Keratinocyte (primary cell): ENCODE data around the gene BTBD10. TPM values are rescaled to one million over a fixed set of nuclear protein-coding genes. Genes with fewer than 3 reads are reported as not detected.

ENCODE experiments used
- DNase-seq: peaks from one replicate; pipeline ENCODE4 v3.0.0-alpha.2; 2011; ENCODE audit warnings: low read depth, missing footprints, low spot score
- FAIRE-seq: peaks from 2 replicates; lab custom pipeline; 2011; peaks lifted over from hg19 to GRCh38; lab: Jason Lieb, UNC
- H2AFZ ChIP-seq: 2 replicates; pipeline ENCODE4 v1.6.0; 2012; ENCODE audit warnings: low read length, control low read depth, inconsistent platforms; ENCODE audit not compliant: control insufficient read depth
- H3K27ac ChIP-seq: 2 replicates; pipeline ENCODE4 v1.5.1; 2011; ENCODE audit warnings: low read length; ENCODE audit not compliant: control insufficient read depth, insufficient read depth
- H3K27me3 ChIP-seq: 3 replicates; pipeline ENCODE4 v1.6.0; 2011; ENCODE audit warnings: low read length; ENCODE audit not compliant: control insufficient read depth, insufficient read depth; ENCODE audit errors: extremely low read depth
- H3K36me3 ChIP-seq, 2 experiments: 2 replicates in 1 of 2; 3 replicates in 1 of 2; pipeline ENCODE4 v1.5.1; 2011; ENCODE audit warnings: low read length in 2 of 2, mild to moderate bottlenecking in 1 of 2; ENCODE audit not compliant: control insufficient read depth in 2 of 2, insufficient read depth in 2 of 2; ENCODE audit errors: extremely low read depth in 1 of 2
- H3K4me1 ChIP-seq: 3 replicates; pipeline ENCODE4 v1.5.1; 2011; ENCODE audit warnings: low read length; ENCODE audit not compliant: control insufficient read depth, insufficient read depth; ENCODE audit errors: extremely low read depth
- H3K4me2 ChIP-seq: 3 replicates; pipeline ENCODE4 v1.6.0; 2011; ENCODE audit warnings: low read depth, low read length; ENCODE audit not compliant: control insufficient read depth, insufficient read depth; ENCODE audit errors: extremely low read depth
- H3K4me3 ChIP-seq, 3 experiments: fragments of 200-600 bp in 1 of 3; sonication (generic) in 1 of 3; 2 replicates in 2 of 3; 3 replicates in 1 of 3; pipeline ENCODE4 v1.5.1; 2011 to 2016; ENCODE audit warnings: low read length in 3 of 3, mild to moderate bottlenecking in 3 of 3, control low read depth in 2 of 3, inconsistent platforms in 1 of 3, low read depth in 1 of 3, mixed read lengths in 1 of 3, mixed run types in 1 of 3, moderate library complexity in 1 of 3; ENCODE audit not compliant: control insufficient read depth in 2 of 3, insufficient read depth in 2 of 3; ENCODE audit errors: extremely low read depth in 1 of 3
- H3K79me2 ChIP-seq: 2 replicates; pipeline ENCODE4 v1.6.0; 2012; ENCODE audit warnings: low read length; ENCODE audit not compliant: control insufficient read depth, insufficient read depth
- H3K9ac ChIP-seq: 3 replicates; pipeline ENCODE4 v1.6.0; 2011; ENCODE audit warnings: low read length; ENCODE audit not compliant: control insufficient read depth, insufficient read depth; ENCODE audit errors: extremely low read depth
- H3K9me1 ChIP-seq: 3 replicates; pipeline ENCODE4 v1.6.0; 2011; ENCODE audit warnings: low read length; ENCODE audit not compliant: control insufficient read depth, insufficient read depth; ENCODE audit errors: extremely low read depth
- H3K9me3 ChIP-seq: 2 replicates; pipeline ENCODE4 v1.5.1; 2012; ENCODE audit warnings: low read depth, low read length; ENCODE audit not compliant: control insufficient read depth
- H4K20me1 ChIP-seq: 3 replicates; pipeline ENCODE4 v1.6.0; 2011; ENCODE audit warnings: low read length; ENCODE audit not compliant: control insufficient read depth, insufficient read depth; ENCODE audit errors: extremely low read depth
- EZH2 ChIP-seq: IDR thresholded peaks from one replicate; pipeline ENCODE4 v1.6.1; 2012; ENCODE audit warnings: inconsistent platforms, mild to moderate bottlenecking, low read length, moderate library complexity
- dilution Hi-C: fragments of 300-500 bp; cut with MboI; formaldehyde crosslinking; loops from one replicate; pipeline ENCODE4 v1.7.0; 2020; ENCODE audit warnings: low sequenced_read_pairs; ENCODE audit not compliant: extremely low pct_ligation_motif_present
- polyA plus RNA-seq, 5 experiments: library from polyadenylated mRNA; depleted of rRNA in 3 of 5; stranded (reverse) in 3 of 5; stranded (forward) in 1 of 5; unstranded in 1 of 5; fragments of >200 nt; gene quantifications; 1 replicate in 1 of 5; 2 replicates in 3 of 5; 3 replicates in 1 of 5; pipeline versions ENCODE4 v1.2.1 to v1.2.3, GENCODE V29; 2011 to 2012; ENCODE audit warnings: missing spikeins in 2 of 5, low read depth in 1 of 5, low replicate concordance in 1 of 5
- TF ChIP-seq, protein P1 (sequence below), 3 experiments: IDR thresholded peaks in 1 of 3; conservative IDR thresholded peaks in 1 of 3; optimal IDR thresholded peaks in 1 of 3; 2 replicates in 2 of 3; 3 replicates in 1 of 3; pipeline versions ENCODE3 to v1.5.1; 2011; ENCODE audit warnings: low read length in 3 of 3, mild to moderate bottlenecking in 3 of 3, moderate library complexity in 2 of 3, control low read depth in 1 of 3, inconsistent platforms in 1 of 3; ENCODE audit not compliant: insufficient read depth in 2 of 3; ENCODE audit errors: extremely low read depth in 1 of 3

BTBD10 gene
- polyA plus RNA-seq, 1 donor (not counting 4 experiments of a cell fraction or from before 2014, with no cell fraction given): 76.0 TPM

DNA sequence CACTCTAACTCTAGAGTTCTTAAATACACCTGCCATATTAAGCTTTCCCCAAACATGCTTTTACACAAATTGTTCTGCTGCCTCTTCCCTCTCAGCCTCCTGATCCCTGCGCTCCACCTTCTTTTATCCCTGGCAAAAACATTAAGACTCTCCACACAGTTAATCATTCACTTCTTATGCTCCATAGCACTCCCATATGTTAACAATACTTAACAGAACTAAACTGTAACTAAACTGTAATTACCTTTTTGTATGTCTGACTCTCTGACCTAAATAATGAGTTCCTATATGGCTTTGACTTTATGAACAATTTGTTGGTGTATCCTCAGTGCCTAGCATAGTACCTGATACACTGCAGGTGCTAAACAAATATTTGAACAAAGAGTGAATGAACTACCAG is 71.8 kb downstream of the BTBD10 start:
- no peak overlapping the region for H3K4me3 ChIP-seq
- H3K79me2 ChIP-seq: no peaks in the 10 kb centered on the region
- no peaks in the 10 kb centered on the region for H3K9me1 ChIP-seq
- H3K27me3 ChIP-seq: no peaks in the 10 kb centered on the region
- H4K20me1 ChIP-seq: no peaks in the 10 kb centered on the region
- no peaks in the 10 kb centered on the region for H3K4me1 ChIP-seq
- DNase-seq (no peak), FAIRE-seq (no peak)
- H3K9me3 ChIP-seq: no peaks in the 10 kb centered on the region
- H3K27ac ChIP-seq: no peak overlapping the region
- no peak overlapping the region for H3K4me2 ChIP-seq
- H3K36me3 ChIP-seq: peaks cover 5 to 15% of the 10 kb centered on the region in 2 experiments
- TF ChIP-seq, protein P1, sequence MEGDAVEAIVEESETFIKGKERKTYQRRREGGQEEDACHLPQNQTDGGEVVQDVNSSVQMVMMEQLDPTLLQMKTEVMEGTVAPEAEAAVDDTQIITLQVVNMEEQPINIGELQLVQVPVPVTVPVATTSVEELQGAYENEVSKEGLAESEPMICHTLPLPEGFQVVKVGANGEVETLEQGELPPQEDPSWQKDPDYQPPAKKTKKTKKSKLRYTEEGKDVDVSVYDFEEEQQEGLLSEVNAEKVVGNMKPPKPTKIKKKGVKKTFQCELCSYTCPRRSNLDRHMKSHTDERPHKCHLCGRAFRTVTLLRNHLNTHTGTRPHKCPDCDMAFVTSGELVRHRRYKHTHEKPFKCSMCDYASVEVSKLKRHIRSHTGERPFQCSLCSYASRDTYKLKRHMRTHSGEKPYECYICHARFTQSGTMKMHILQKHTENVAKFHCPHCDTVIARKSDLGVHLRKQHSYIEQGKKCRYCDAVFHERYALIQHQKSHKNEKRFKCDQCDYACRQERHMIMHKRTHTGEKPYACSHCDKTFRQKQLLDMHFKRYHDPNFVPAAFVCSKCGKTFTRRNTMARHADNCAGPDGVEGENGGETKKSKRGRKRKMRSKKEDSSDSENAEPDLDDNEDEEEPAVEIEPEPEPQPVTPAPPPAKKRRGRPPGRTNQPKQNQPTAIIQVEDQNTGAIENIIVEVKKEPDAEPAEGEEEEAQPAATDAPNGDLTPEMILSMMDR (optimal IDR thresholded peaks at IDR 0.05 in 1 of 3, IDR thresholded peaks at IDR 0.05 in 1 of 3, conservative IDR thresholded peaks at IDR 0.05 in 1 of 3; ENCODE audit: extremely low read depth in 1 of 3, insufficient read depth in 2 of 3, low read length in 3 of 3): no peak
- no peak for TF ChIP-seq EZH2
- H2AFZ ChIP-seq: no peak overlapping the region
- H3K9ac ChIP-seq: no peak overlapping the region
- dilution Hi-C loops: no loop called here

DNA sequence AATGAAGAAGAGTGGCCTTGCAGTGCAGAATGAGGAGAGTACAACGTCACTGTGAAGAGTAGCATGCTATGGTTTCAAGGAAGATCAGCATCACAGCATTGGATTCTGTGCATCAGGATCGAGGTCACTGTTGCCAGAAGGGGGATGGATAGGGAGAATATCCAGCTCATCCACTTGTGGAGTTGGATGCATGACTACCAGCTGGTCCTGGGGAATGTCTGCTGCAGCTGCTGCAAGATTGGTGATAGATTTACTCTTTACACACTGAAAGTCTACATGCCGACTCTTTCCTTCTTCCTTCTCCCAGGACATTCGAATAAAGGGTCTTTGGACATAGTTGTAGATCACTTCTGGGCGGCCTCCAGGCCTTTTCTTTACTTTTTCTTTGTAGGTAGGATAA is 74.3 kb downstream of the BTBD10 start:
- H3K9me1 ChIP-seq: no peaks in the 10 kb centered on the region
- dilution Hi-C loops: no loop called here
- no peaks in the 10 kb centered on the region for H3K27me3 ChIP-seq
- H2AFZ ChIP-seq: no peak overlapping the region
- TF ChIP-seq, protein P1 (optimal IDR thresholded peaks at IDR 0.05 in 1 of 3, IDR thresholded peaks at IDR 0.05 in 1 of 3, conservative IDR thresholded peaks at IDR 0.05 in 1 of 3; ENCODE audit: extremely low read depth in 1 of 3, insufficient read depth in 2 of 3, low read length in 3 of 3): no peak
- TF ChIP-seq EZH2: no peak
- no peaks in the 10 kb centered on the region for H4K20me1 ChIP-seq
- no peak overlapping the region for H3K4me2 ChIP-seq
- DNase-seq: no peak
- no peaks in the 10 kb centered on the region for H3K4me1 ChIP-seq
- H3K79me2 ChIP-seq: no peaks in the 10 kb centered on the region
- no peaks in the 10 kb centered on the region for H3K9me3 ChIP-seq
- no peak overlapping the region for H3K4me3 ChIP-seq
- no peak overlapping the region for H3K27ac ChIP-seq
- no peak for FAIRE-seq
- H3K36me3 ChIP-seq: peaks cover 6 to 15% of the 10 kb centered on the region in 2 experiments
- H3K9ac ChIP-seq: no peak overlapping the region
